ENCODE measurements around the gene GRN. TPM values are rescaled to one million over a fixed set of nuclear protein-coding genes. Genes with fewer than 3 reads are reported as not detected.
A peak's percentile ranks its signal among the peaks of the same experiment; 100 is the strongest.

Gene GRN
- total and polyA plus RNA-seq, 7 experiments from 2014 or later: 49.5 to 374 (median 52.2) TPM

- ATAC-seq (peak; percentile 54), DNase-seq (peak in 7 of 9 donors; percentile 39 to 62 (median 50))
- H3K27me3 Mint-ChIP-seq: peaks cover 0 to 13% (median 0%) of the 10 kb centered on the region in 5 donors
- H3K4me1 ChIP-seq (ENCODE audit: control insufficient read depth in 2 of 2, insufficient read depth in 2 of 2, low read length in 2 of 2): no peaks in the 10 kb centered on the region
- no peak overlapping the region for H3K27ac ChIP-seq (ENCODE audit: low read depth, low read length)
- H3K27ac Mint-ChIP-seq: peak overlapping the region in 1 of 9 donors; percentile 34
- H3K36me3 ChIP-seq (ENCODE audit: control insufficient read depth in 2 of 3, insufficient read depth in 3 of 3, low read length in 3 of 3): peaks cover 0 to 13% (median 0%) of the 10 kb centered on the region in 3 experiments
- H3K4me1 Mint-ChIP-seq: peaks cover 5 to 12% (median 9%) of the 10 kb centered on the region in 7 donors
- H3K4me3 Mint-ChIP-seq: peak overlapping the region; percentile 27 to 80 (median 66)
- H3K27me3 ChIP-seq (ENCODE audit: control insufficient read depth in 2 of 2, insufficient read depth in 2 of 2, low read length in 2 of 2): no peaks in the 10 kb centered on the region
- H3K4me3 ChIP-seq (ENCODE audit: low read length): no peak overlapping the region
- peaks cover 0 to 4% (median 0%) of the 10 kb centered on the region in 5 donors for H3K36me3 Mint-ChIP-seq
- no peaks in the 10 kb centered on the region for H3K9me3 Mint-ChIP-seq
- ChIA-PET CTCF (interaction anchor here (0.7 to 1.3 kb wide), 4 partner anchors 8 to 153 kb away, joined by 3 to 4 read pairs (median 4); partner anchors contain the start of gene FAM171A2), POLR2A (interaction anchor here (1.3 to 1.8 kb wide), 3 partner anchors 9 to 138 kb away, joined by 4 to 7 read pairs (median 7); partner anchors contain the start of gene GRN)
- no peaks in the 10 kb centered on the region for H3K9me3 ChIP-seq (ENCODE audit: control insufficient read depth in 2 of 3, low read length in 3 of 3)
- intact Hi-C loops (cut with micrococcal nuclease): loop anchor here in 1 of 2 donors (1.0 to 2.0 kb wide), 2 partner anchors 8 to 46 kb away; partner anchors contain the start of genes FAM171A2 and RUNDC3A
Measured at GRCh38 chr17:44354582-44355561, 9.8 kb downstream of the GRN start.

GRCh38 chr17:44355642-44356099, 10.6 kb downstream of the GRN start:
- CTCF ChIA-PET: interaction anchor here (0.7 to 1.3 kb wide), 2 partner anchors 10 to 153 kb away, joined by 3 to 4 read pairs; no protein-coding TSS in a partner anchor
- Histone ChIP-seq H3K27me3 (ENCODE audit: control insufficient read depth in 2 of 2, insufficient read depth in 2 of 2, low read length in 2 of 2) (no peaks in the 10 kb centered on the region), H3K36me3 (ENCODE audit: control insufficient read depth in 2 of 3, insufficient read depth in 3 of 3, low read length in 3 of 3) (peaks cover 0 to 13% (median 0%) of the 10 kb centered on the region in 3 experiments), H3K4me3 (ENCODE audit: low read length) (no peak overlapping the region), H3K4me1 (ENCODE audit: control insufficient read depth in 2 of 2, insufficient read depth in 2 of 2, low read length in 2 of 2) (no peaks in the 10 kb centered on the region), H3K27ac (ENCODE audit: low read depth, low read length) (no peak overlapping the region), H3K9me3 (ENCODE audit: control insufficient read depth in 2 of 3, low read length in 3 of 3) (no peaks in the 10 kb centered on the region)
- POLR2A ChIA-PET: no interaction called here
- Mint-ChIP-seq H3K27ac (no peak overlapping the region), H3K4me1 (peaks cover 5 to 12% (median 9%) of the 10 kb centered on the region in 7 donors), H3K4me3 (peak overlapping the region in 6 of 10 donors; percentile 21 to 74 (median 46)), H3K36me3 (peaks cover 0 to 4% (median 0%) of the 10 kb centered on the region in 5 donors), H3K9me3 (no peaks in the 10 kb centered on the region), H3K27me3 (peaks cover 0 to 20% (median 0%) of the 10 kb centered on the region in 5 donors)
- no peak for ATAC-seq
- intact Hi-C loops (cut with micrococcal nuclease): loop anchor here in 1 of 2 donors (2.0 kb wide), 1 partner anchor 47 kb away; the partner anchor contains the start of gene RUNDC3A
- DNase-seq: no peak

- H3K27ac Mint-ChIP-seq: no peak overlapping the region
- H3K4me3 ChIP-seq (ENCODE audit: low read length): no peak overlapping the region
- H3K36me3 ChIP-seq (ENCODE audit: control insufficient read depth in 2 of 3, insufficient read depth in 3 of 3, low read length in 3 of 3): peaks cover 0 to 13% (median 0%) of the 10 kb centered on the region in 3 experiments
- H3K27me3 Mint-ChIP-seq: peaks cover 0 to 25% (median 0%) of the 10 kb centered on the region in 5 donors
- no peaks in the 10 kb centered on the region for H3K9me3 Mint-ChIP-seq
- peaks cover 0 to 4% (median 0%) of the 10 kb centered on the region in 5 donors for H3K36me3 Mint-ChIP-seq
- peak overlapping the region in 1 of 10 donors; percentile 71 for H3K4me3 Mint-ChIP-seq
- no peak overlapping the region for H3K27ac ChIP-seq (ENCODE audit: low read depth, low read length)
- ATAC-seq (no peak), DNase-seq (no peak)
- ChIA-PET CTCF (interaction anchor here (0.8 to 1.4 kb wide), 2 partner anchors 9 to 11 kb away, joined by 3 to 6 read pairs; partner anchors contain the start of gene GRN), POLR2A (no interaction called here)
- no peaks in the 10 kb centered on the region for H3K4me1 ChIP-seq (ENCODE audit: control insufficient read depth in 2 of 2, insufficient read depth in 2 of 2, low read length in 2 of 2)
- intact Hi-C loops (cut with micrococcal nuclease): no loop called here
- H3K4me1 Mint-ChIP-seq: peaks cover 5 to 12% (median 9%) of the 10 kb centered on the region in 7 donors
- no peaks in the 10 kb centered on the region for H3K27me3 ChIP-seq (ENCODE audit: control insufficient read depth in 2 of 2, insufficient read depth in 2 of 2, low read length in 2 of 2)
- H3K9me3 ChIP-seq (ENCODE audit: control insufficient read depth in 2 of 3, low read length in 3 of 3): no peaks in the 10 kb centered on the region
Measured at GRCh38 chr17:44356241-44356640, 11.1 kb downstream of the GRN start.

- Mint-ChIP-seq H3K27ac (no peak overlapping the region), H3K4me3 (no peak overlapping the region), H3K4me1 (peaks cover 5 to 9% (median 8%) of the 10 kb centered on the region in 7 donors), H3K27me3 (peaks cover 0 to 37% (median 0%) of the 10 kb centered on the region in 5 donors), H3K36me3 (peaks cover 0 to under 1% (median 0%) of the 10 kb centered on the region in 5 donors), H3K9me3 (no peaks in the 10 kb centered on the region)
- no peak for DNase-seq
- Histone ChIP-seq H3K27me3 (ENCODE audit: control insufficient read depth in 2 of 2, insufficient read depth in 2 of 2, low read length in 2 of 2) (no peaks in the 10 kb centered on the region), H3K9me3 (ENCODE audit: control insufficient read depth in 2 of 3, low read length in 3 of 3) (no peaks in the 10 kb centered on the region), H3K4me3 (ENCODE audit: low read length) (no peak overlapping the region), H3K4me1 (ENCODE audit: control insufficient read depth in 2 of 2, insufficient read depth in 2 of 2, low read length in 2 of 2) (no peaks in the 10 kb centered on the region), H3K27ac (ENCODE audit: low read depth, low read length) (no peak overlapping the region), H3K36me3 (ENCODE audit: control insufficient read depth in 2 of 3, insufficient read depth in 3 of 3, low read length in 3 of 3) (no peaks in the 10 kb centered on the region)
- intact Hi-C loops (cut with micrococcal nuclease): no loop called here
- ChIA-PET CTCF (interaction anchor here (1.1 to 1.2 kb wide), 2 partner anchors 9 to 13 kb away, joined by 3 to 4 read pairs; partner anchors contain the start of gene GRN), POLR2A (interaction anchor here (0.6 kb wide), 1 partner anchor 673 kb away, joined by 3 read pairs; no protein-coding TSS in a partner anchor)
- ATAC-seq: no peak
Measured at GRCh38 chr17:44358066-44358465, 13.0 kb downstream of the GRN start.

- Mint-ChIP-seq H3K27ac (peak overlapping the region in 3 of 9 donors; percentile 8 to 52 (median 12)), H3K9me3 (no peaks in the 10 kb centered on the region), H3K4me1 (peaks cover 7 to 10% (median 8%) of the 10 kb centered on the region in 7 donors), H3K4me3 (no peak overlapping the region), H3K36me3 (no peaks in the 10 kb centered on the region), H3K27me3 (peaks cover 0 to 40% (median 0%) of the 10 kb centered on the region in 5 donors)
- Histone ChIP-seq H3K36me3 (ENCODE audit: control insufficient read depth in 2 of 3, insufficient read depth in 3 of 3, low read length in 3 of 3) (no peaks in the 10 kb centered on the region), H3K27ac (ENCODE audit: low read depth, low read length) (no peak overlapping the region), H3K4me1 (ENCODE audit: control insufficient read depth in 2 of 2, insufficient read depth in 2 of 2, low read length in 2 of 2) (no peaks in the 10 kb centered on the region), H3K4me3 (ENCODE audit: low read length) (no peak overlapping the region), H3K9me3 (ENCODE audit: control insufficient read depth in 2 of 3, low read length in 3 of 3) (no peaks in the 10 kb centered on the region), H3K27me3 (ENCODE audit: control insufficient read depth in 2 of 2, insufficient read depth in 2 of 2, low read length in 2 of 2) (no peaks in the 10 kb centered on the region)
- ATAC-seq (no peak), DNase-seq (no peak)
- POLR2A ChIA-PET: no interaction called here
- intact Hi-C loops (cut with micrococcal nuclease): no loop called here
- CTCF ChIA-PET: interaction anchor here (0.5 to 1.2 kb wide), 2 partner anchors 14 to 98 kb away, joined by 3 to 4 read pairs; partner anchors contain the start of gene GRN
Measured at GRCh38 chr17:44359006-44359405, 13.9 kb downstream of the GRN start.

- POLR2A ChIA-PET: no interaction called here
- no peak overlapping the region for H3K27ac Mint-ChIP-seq
- ATAC-seq: no peak
Measured at GRCh38 chr17:44359458-44360143, 14.5 kb downstream of the GRN start.

More at GRCh38 chr17:44359458-44360143, 14.5 kb downstream of the GRN start:
- Histone ChIP-seq H3K27ac (ENCODE audit: low read depth, low read length) (no peak overlapping the region), H3K36me3 (ENCODE audit: control insufficient read depth in 2 of 3, insufficient read depth in 3 of 3, low read length in 3 of 3) (no peaks in the 10 kb centered on the region), H3K4me1 (ENCODE audit: control insufficient read depth in 2 of 2, insufficient read depth in 2 of 2, low read length in 2 of 2) (no peaks in the 10 kb centered on the region), H3K9me3 (ENCODE audit: control insufficient read depth in 2 of 3, low read length in 3 of 3) (no peaks in the 10 kb centered on the region), H3K4me3 (ENCODE audit: low read length) (no peak overlapping the region), H3K27me3 (ENCODE audit: control insufficient read depth in 2 of 2, insufficient read depth in 2 of 2, low read length in 2 of 2) (no peaks in the 10 kb centered on the region)
- H3K4me3 Mint-ChIP-seq: no peak overlapping the region
- peaks cover 7 to 13% (median 8%) of the 10 kb centered on the region in 7 donors for H3K4me1 Mint-ChIP-seq
- DNase-seq: no peak
- no peaks in the 10 kb centered on the region for H3K36me3 Mint-ChIP-seq
- CTCF ChIA-PET: no interaction called here
- peaks cover 0 to 44% (median 1%) of the 10 kb centered on the region in 5 donors for H3K27me3 Mint-ChIP-seq
- intact Hi-C loops (cut with micrococcal nuclease): no loop called here
- no peaks in the 10 kb centered on the region for H3K9me3 Mint-ChIP-seq

Data from naive thymus-derived CD4-positive, alpha-beta T cell (primary cell).